GOT3 (cell line): ENCODE results near the gene DGKH.
"Not testable (repeated sequence)": the region's sequence is repeated elsewhere in the genome, so short reads cannot be mapped to it uniquely, and the experiment has no call there.

Source experiments
- DNase-seq: peaks from one replicate; lab custom pipeline; 2025; ENCODE audit warnings: mixed read lengths; lab: John Stamatoyannopoulos, UW

Gene DGKH

GRCh38 chr13:42113478-42113877, 65.0 kb downstream of the DGKH start:
- DNase-seq: no peak

GRCh38 chr13:42114278-42114677, 65.8 kb downstream of the DGKH start:
- no peak for DNase-seq

- DNase-seq: no peak
Measured at GRCh38 chr13:42114912-42115311, 66.5 kb downstream of the DGKH start.

GRCh38 chr13:42116225-42116624, 67.8 kb downstream of the DGKH start:
- no peak for DNase-seq

- DNase-seq: no peak
Measured at GRCh38 chr13:42119041-42119440, 70.6 kb downstream of the DGKH start.

- no peak for DNase-seq
Measured at GRCh38 chr13:42119875-42120274, 71.4 kb downstream of the DGKH start.

GRCh38 chr13:42123600-42123999, 75.2 kb downstream of the DGKH start:
- DNase-seq: no peak

- DNase-seq: no peak
Measured at GRCh38 chr13:42125046-42125445, 76.6 kb downstream of the DGKH start.

- DNase-seq: no peak
Measured at GRCh38 chr13:42127047-42127446, 78.6 kb downstream of the DGKH start.

- DNase-seq: no peak
Measured at GRCh38 chr13:42129033-42129432, 80.6 kb downstream of the DGKH start.

GRCh38 chr13:42136518-42136917, 88.1 kb downstream of the DGKH start:
- DNase-seq: no peak

- no peak for DNase-seq
Measured at GRCh38 chr13:42137856-42138537, 89.5 kb downstream of the DGKH start.

GRCh38 chr13:42140494-42140893, 92.0 kb downstream of the DGKH start:
- no peak for DNase-seq

GRCh38 chr13:42141052-42141451, 92.6 kb downstream of the DGKH start:
- not testable (repeated sequence) for DNase-seq

GRCh38 chr13:42146359-42146758, 97.9 kb downstream of the DGKH start:
- no peak for DNase-seq

- DNase-seq: no peak
Measured at GRCh38 chr13:42148538-42148937, 100.1 kb downstream of the DGKH start.

GRCh38 chr13:42149136-42149535, 100.7 kb downstream of the DGKH start:
- no peak for DNase-seq

GRCh38 chr13:42151781-42152180, 103.3 kb downstream of the DGKH start:
- no peak for DNase-seq

- DNase-seq: no peak
Measured at GRCh38 chr13:42152495-42152894, 104.0 kb downstream of the DGKH start.

- no peak for DNase-seq
Measured at GRCh38 chr13:42153199-42154113, 105.0 kb downstream of the DGKH start.

- no peak for DNase-seq
Measured at GRCh38 chr13:42155251-42155650, 106.8 kb downstream of the DGKH start.

GRCh38 chr13:42163338-42163737, 114.9 kb downstream of the DGKH start:
- DNase-seq: not testable (repeated sequence)

GRCh38 chr13:42163910-42164309, 115.5 kb downstream of the DGKH start:
- DNase-seq: not testable (repeated sequence)
